Measurements from ENCODE around the gene DCLRE1A.
A peak's percentile ranks its signal among the peaks of the same experiment; 100 is the strongest.
"Not testable (repeated sequence)": the region's sequence is repeated elsewhere in the genome, so short reads cannot be mapped to it uniquely, and the experiment has no call there.

DCLRE1A gene

GRCh38 chr10:113856563-113856962 lies 2.7 kb upstream of the DCLRE1A start:
- DNase-seq: no peak

GRCh38 chr10:113854761-113855588 lies 1.1 kb upstream of the DCLRE1A start:
- peak; percentile 47 for DNase-seq

- no peak for DNase-seq
These were observed 287 bp downstream of the DCLRE1A start for GRCh38 chr10:113853578-113854012.

- DNase-seq: no peak
These were observed 3.9 kb downstream of the DCLRE1A start for GRCh38 chr10:113849946-113850345.

- no peak for DNase-seq
These were observed 4.6 kb downstream of the DCLRE1A start for GRCh38 chr10:113849140-113849803.

- DNase-seq: no peak
These were observed 7.8 kb downstream of the DCLRE1A start for GRCh38 chr10:113846036-113846435.

GRCh38 chr10:113843972-113844485 lies 9.9 kb downstream of the DCLRE1A start:
- DNase-seq: no peak

- no peak for DNase-seq
These were observed 11.7 kb downstream of the DCLRE1A start for GRCh38 chr10:113842171-113842570.

- not testable (repeated sequence) for DNase-seq
These were observed 25.3 kb downstream of the DCLRE1A start for GRCh38 chr10:113828567-113828966.

- no peak for DNase-seq
These were observed 28.1 kb downstream of the DCLRE1A start for GRCh38 chr10:113825791-113826190.

- DNase-seq: no peak
These were observed 30.5 kb downstream of the DCLRE1A start for GRCh38 chr10:113823389-113823788.

- DNase-seq: no peak
These were observed 31.7 kb downstream of the DCLRE1A start for GRCh38 chr10:113822174-113822573.

- not testable (repeated sequence) for DNase-seq
These were observed 32.6 kb downstream of the DCLRE1A start for GRCh38 chr10:113821306-113821705.

- no peak for DNase-seq
These were observed 33.4 kb downstream of the DCLRE1A start for GRCh38 chr10:113820507-113820906.

GRCh38 chr10:113819989-113820388 lies 33.9 kb downstream of the DCLRE1A start:
- DNase-seq: no peak

GRCh38 chr10:113814700-113815099 lies 39.2 kb downstream of the DCLRE1A start:
- DNase-seq: not testable (repeated sequence)

GRCh38 chr10:113808168-113808567 lies 45.7 kb downstream of the DCLRE1A start:
- no peak for DNase-seq

- no peak for DNase-seq
These were observed 47.4 kb downstream of the DCLRE1A start for GRCh38 chr10:113806503-113806902.

GRCh38 chr10:113802997-113803396 lies 50.9 kb downstream of the DCLRE1A start:
- DNase-seq: no peak

GRCh38 chr10:113801569-113801968 lies 52.3 kb downstream of the DCLRE1A start:
- DNase-seq: no peak

- no peak for DNase-seq
These were observed 62.2 kb downstream of the DCLRE1A start for GRCh38 chr10:113791691-113792090.

- DNase-seq: peak; percentile 40
These were observed 65.2 kb downstream of the DCLRE1A start for GRCh38 chr10:113788604-113789083.
